HL-60 (cell line): ENCODE measurements around the gene MARCHF11.

Experiments used
- DNase-seq, 2 experiments: peaks; one replicate each; pipeline ENCODE4 v3.0.0-alpha.2; 2010 to 2020; ENCODE audit warnings: low read depth in 1 of 2, low spot score in 1 of 2
- H3K27ac ChIP-seq: fragments of 250-450 bp; sonication (Bioruptor Pico); replicated peaks from 2 replicates; pipeline ENCODE4 v1.5.1; 2020; ENCODE audit warnings: mild to moderate bottlenecking, moderate library complexity
- H3K27me3 ChIP-seq: fragments of 250-450 bp; sonication (Bioruptor Pico); 2 replicates; pipeline ENCODE4 v1.5.1; 2021; ENCODE audit warnings: mild to moderate bottlenecking, moderate library complexity; ENCODE audit not compliant: insufficient read depth, poor library complexity, severe bottlenecking
- H3K4me3 ChIP-seq: replicated peaks from 2 replicates; pipeline ENCODE4 v1.5.1; 2011; ENCODE audit warnings: mild to moderate bottlenecking, control low read depth, low read length; ENCODE audit not compliant: insufficient read depth
- GABPA ChIP-seq: IDR thresholded peaks from 2 replicates; pipeline ENCODE4 v1.6.1; 2012; ENCODE audit warnings: low read depth
- POLR2AphosphoS5 ChIP-seq: IDR thresholded peaks from 2 replicates; pipeline ENCODE4 v1.6.1; 2012; ENCODE audit warnings: low read depth
- SPI1 ChIP-seq: IDR thresholded peaks from 2 replicates; pipeline ENCODE4 v1.6.1; 2012; ENCODE audit warnings: low read depth, mild to moderate bottlenecking, borderline replicate concordance
- TF ChIP-seq, protein P1 (sequence below): IDR thresholded peaks from one replicate; pipeline ENCODE4 v1.5.1; 2011; ENCODE audit warnings: low read length, control low read depth, inconsistent platforms; ENCODE audit not compliant: insufficient read depth
- TF ChIP-seq, protein P2 (sequence below): IDR thresholded peaks from 2 replicates; pipeline ENCODE4 v1.6.1; 2012; ENCODE audit warnings: low read depth; ENCODE audit not compliant: insufficient replicate concordance

MARCHF11 gene

DNA sequence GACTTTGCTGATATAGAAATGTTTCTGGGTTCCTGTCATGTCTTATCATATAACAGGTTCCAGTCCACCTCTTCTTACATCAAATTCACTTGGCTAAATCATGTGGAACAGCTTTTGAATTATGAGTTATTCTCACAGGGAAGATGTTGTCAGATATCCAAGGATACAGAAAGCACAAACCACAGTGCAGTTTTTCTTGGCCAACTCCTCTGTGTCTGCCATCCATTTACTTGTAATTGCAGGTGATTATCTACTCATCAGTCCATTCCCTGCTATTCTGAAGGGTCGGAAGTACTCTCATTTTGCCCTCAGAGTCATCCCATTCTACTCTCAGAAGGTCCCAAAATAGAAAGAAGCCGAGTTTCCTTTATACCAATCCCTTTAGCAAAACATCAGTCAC is 10.0 kb downstream of the MARCHF11 start:
- TF ChIP-seq POLR2AphosphoS5: no peak
- TF ChIP-seq, protein P1, sequence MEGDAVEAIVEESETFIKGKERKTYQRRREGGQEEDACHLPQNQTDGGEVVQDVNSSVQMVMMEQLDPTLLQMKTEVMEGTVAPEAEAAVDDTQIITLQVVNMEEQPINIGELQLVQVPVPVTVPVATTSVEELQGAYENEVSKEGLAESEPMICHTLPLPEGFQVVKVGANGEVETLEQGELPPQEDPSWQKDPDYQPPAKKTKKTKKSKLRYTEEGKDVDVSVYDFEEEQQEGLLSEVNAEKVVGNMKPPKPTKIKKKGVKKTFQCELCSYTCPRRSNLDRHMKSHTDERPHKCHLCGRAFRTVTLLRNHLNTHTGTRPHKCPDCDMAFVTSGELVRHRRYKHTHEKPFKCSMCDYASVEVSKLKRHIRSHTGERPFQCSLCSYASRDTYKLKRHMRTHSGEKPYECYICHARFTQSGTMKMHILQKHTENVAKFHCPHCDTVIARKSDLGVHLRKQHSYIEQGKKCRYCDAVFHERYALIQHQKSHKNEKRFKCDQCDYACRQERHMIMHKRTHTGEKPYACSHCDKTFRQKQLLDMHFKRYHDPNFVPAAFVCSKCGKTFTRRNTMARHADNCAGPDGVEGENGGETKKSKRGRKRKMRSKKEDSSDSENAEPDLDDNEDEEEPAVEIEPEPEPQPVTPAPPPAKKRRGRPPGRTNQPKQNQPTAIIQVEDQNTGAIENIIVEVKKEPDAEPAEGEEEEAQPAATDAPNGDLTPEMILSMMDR: no peak
- TF ChIP-seq SPI1: no peak
- TF ChIP-seq GABPA: no peak
- TF ChIP-seq, protein P2, sequence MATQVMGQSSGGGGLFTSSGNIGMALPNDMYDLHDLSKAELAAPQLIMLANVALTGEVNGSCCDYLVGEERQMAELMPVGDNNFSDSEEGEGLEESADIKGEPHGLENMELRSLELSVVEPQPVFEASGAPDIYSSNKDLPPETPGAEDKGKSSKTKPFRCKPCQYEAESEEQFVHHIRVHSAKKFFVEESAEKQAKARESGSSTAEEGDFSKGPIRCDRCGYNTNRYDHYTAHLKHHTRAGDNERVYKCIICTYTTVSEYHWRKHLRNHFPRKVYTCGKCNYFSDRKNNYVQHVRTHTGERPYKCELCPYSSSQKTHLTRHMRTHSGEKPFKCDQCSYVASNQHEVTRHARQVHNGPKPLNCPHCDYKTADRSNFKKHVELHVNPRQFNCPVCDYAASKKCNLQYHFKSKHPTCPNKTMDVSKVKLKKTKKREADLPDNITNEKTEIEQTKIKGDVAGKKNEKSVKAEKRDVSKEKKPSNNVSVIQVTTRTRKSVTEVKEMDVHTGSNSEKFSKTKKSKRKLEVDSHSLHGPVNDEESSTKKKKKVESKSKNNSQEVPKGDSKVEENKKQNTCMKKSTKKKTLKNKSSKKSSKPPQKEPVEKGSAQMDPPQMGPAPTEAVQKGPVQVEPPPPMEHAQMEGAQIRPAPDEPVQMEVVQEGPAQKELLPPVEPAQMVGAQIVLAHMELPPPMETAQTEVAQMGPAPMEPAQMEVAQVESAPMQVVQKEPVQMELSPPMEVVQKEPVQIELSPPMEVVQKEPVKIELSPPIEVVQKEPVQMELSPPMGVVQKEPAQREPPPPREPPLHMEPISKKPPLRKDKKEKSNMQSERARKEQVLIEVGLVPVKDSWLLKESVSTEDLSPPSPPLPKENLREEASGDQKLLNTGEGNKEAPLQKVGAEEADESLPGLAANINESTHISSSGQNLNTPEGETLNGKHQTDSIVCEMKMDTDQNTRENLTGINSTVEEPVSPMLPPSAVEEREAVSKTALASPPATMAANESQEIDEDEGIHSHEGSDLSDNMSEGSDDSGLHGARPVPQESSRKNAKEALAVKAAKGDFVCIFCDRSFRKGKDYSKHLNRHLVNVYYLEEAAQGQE: no peak
- DNase-seq: no peak
- Histone ChIP-seq H3K27me3 (no peaks in the 10 kb centered on the region), H3K27ac (no peak overlapping the region), H3K4me3 (no peak overlapping the region)

DNA sequence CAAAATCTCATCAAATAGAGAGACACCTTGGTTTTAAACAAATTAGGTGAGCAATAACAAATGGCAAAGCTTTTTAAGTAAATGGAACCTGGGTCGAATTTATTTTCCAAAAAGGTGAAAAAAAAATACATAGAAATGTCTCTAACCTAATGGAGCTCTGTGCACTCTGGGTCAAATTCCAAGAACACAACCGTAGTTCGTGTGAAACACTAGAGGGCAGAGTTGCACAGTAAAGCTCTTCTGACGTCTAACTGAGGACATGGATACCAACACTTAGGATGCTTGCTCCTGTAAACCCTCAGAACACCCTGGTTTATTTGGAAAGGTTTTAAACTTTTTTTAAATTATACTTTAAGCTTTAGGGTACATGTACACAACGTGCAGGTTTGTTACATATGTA is 18.9 kb downstream of the MARCHF11 start:
- TF ChIP-seq, protein P1: peak; percentile 49
- no peak for TF ChIP-seq SPI1
- no peak for TF ChIP-seq GABPA
- TF ChIP-seq POLR2AphosphoS5: no peak
- TF ChIP-seq, protein P2: no peak
- no peak overlapping the region for H3K27ac ChIP-seq
- no peak overlapping the region for H3K4me3 ChIP-seq
- DNase-seq: peak; percentile 24 to 30
- no peaks in the 10 kb centered on the region for H3K27me3 ChIP-seq

DNA sequence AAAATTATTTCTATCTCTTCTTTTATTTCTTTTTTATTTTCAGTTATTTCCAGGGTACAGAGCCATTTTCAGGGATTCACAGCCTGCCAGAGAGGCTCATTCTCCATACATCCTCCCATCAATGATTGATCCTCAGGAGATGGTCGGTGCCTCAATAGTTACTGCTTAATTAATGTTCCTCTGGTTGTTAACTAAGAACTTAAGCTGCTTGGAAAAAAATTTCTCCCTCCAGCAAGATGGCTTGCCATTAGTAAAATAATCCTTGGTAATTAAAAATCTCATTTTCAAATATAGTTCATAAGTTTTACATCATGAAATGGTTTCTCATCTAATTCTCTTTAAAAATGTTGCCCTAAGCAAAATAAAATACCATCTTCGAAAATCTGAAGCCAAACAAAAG is 20.0 kb downstream of the MARCHF11 start:
- TF ChIP-seq SPI1 (no peak), POLR2AphosphoS5 (no peak), GABPA (no peak)
- TF ChIP-seq, protein P2: no peak
- TF ChIP-seq, protein P1: no peak
- H3K27ac ChIP-seq: no peak overlapping the region
- no peak overlapping the region for H3K4me3 ChIP-seq
- H3K27me3 ChIP-seq: no peaks in the 10 kb centered on the region
- no peak for DNase-seq
